ENCODE data around the gene NQO2.
A peak's percentile ranks its signal among the peaks of the same experiment; 100 is the strongest.

The NQO2 gene

DNA sequence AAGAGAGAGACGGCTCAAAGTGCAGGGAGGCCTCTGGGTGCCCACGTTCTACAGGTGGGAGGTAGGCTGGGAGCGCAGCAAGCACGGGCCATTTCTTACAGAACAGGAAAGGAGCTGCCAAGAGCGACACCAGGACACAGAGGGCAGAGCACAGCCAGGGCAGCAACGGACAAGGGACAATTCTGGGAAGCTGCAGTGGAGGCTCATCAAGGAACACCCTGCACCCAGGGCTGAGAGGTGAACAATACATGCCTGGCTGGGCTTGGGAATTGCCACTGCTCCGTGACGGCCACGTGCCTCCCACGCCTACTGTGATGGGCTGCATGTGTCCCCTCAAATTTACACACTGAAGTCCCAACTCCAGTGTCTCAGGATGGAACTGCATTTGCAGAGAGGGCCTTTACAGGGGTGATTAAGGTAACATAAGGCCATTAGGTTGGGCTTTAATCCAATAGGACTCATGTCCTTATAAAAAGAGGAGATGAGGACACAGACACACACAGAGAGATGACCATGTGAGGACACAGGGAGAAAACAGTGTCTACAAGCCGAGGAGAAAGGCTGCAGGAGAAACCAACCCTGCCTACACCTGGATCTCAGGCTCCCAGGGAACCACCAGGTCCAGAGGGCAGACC lies 41.9 kb upstream of the NQO2 start:
- in situ Hi-C loops (cut with HindIII; ENCODE audit: low sequenced_read_pairs), result no loop called here
- no peak overlapping the region for H3K4me3 ChIP-seq (ENCODE audit: low read depth, low read length)
- no peak for DNase-seq (ENCODE audit: low read depth, low spot score)
- TF ChIP-seq, protein P1, sequence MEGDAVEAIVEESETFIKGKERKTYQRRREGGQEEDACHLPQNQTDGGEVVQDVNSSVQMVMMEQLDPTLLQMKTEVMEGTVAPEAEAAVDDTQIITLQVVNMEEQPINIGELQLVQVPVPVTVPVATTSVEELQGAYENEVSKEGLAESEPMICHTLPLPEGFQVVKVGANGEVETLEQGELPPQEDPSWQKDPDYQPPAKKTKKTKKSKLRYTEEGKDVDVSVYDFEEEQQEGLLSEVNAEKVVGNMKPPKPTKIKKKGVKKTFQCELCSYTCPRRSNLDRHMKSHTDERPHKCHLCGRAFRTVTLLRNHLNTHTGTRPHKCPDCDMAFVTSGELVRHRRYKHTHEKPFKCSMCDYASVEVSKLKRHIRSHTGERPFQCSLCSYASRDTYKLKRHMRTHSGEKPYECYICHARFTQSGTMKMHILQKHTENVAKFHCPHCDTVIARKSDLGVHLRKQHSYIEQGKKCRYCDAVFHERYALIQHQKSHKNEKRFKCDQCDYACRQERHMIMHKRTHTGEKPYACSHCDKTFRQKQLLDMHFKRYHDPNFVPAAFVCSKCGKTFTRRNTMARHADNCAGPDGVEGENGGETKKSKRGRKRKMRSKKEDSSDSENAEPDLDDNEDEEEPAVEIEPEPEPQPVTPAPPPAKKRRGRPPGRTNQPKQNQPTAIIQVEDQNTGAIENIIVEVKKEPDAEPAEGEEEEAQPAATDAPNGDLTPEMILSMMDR (IDR thresholded peaks at IDR 0.05; ENCODE audit: low read depth, low read length), result no peak

DNA sequence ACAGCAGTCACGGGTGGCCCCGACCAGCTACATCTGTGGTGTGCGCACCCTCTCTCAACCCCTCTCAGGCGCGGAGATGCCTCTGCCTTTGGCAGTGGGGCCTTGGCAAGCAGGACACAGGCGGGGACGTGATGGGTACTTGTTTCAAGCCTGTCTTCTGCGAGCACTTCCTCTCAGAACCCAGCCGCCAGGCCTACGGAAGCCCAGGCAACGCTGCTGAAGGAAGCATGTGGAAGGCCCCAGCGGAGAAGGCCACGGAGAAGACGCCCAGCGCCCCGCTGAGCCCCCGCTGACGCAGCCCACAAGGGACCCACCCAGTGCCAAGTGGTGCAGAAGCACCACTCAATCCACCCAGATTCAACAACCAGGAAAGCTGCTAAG lies 41.4 kb upstream of the NQO2 start:
- TF ChIP-seq, protein P1 (IDR thresholded peaks at IDR 0.05; ENCODE audit: low read depth, low read length), result no peak
- DNase-seq (ENCODE audit: low read depth, low spot score), result no peak
- in situ Hi-C loops (cut with HindIII; ENCODE audit: low sequenced_read_pairs), result no loop called here
- no peak overlapping the region for H3K4me3 ChIP-seq (ENCODE audit: low read depth, low read length)

DNA sequence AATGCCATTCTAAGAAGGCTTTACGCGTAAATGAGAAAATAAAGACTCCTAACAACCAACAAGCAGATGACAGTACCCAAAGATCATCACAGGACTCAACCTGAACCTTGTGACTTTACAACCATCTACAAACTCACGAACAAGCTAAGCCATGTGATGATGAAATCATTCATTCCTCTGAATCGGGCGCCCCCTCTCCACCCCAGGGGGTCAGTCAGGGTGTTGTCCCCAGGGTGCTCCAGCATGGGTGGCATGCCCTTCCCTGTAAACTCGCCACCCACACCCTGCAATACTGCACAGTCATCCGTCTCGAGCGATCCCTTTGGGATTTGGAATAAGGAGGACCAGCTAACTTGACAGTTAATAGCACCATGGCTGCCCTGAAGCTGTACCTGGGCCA lies 40.9 kb upstream of the NQO2 start:
- TF ChIP-seq, protein P1 (IDR thresholded peaks at IDR 0.05; ENCODE audit: low read depth, low read length), result no peak
- DNase-seq (ENCODE audit: low read depth, low spot score), result no peak
- in situ Hi-C loops (cut with HindIII; ENCODE audit: low sequenced_read_pairs), result no loop called here
- no peak overlapping the region for H3K4me3 ChIP-seq (ENCODE audit: low read depth, low read length)

DNA sequence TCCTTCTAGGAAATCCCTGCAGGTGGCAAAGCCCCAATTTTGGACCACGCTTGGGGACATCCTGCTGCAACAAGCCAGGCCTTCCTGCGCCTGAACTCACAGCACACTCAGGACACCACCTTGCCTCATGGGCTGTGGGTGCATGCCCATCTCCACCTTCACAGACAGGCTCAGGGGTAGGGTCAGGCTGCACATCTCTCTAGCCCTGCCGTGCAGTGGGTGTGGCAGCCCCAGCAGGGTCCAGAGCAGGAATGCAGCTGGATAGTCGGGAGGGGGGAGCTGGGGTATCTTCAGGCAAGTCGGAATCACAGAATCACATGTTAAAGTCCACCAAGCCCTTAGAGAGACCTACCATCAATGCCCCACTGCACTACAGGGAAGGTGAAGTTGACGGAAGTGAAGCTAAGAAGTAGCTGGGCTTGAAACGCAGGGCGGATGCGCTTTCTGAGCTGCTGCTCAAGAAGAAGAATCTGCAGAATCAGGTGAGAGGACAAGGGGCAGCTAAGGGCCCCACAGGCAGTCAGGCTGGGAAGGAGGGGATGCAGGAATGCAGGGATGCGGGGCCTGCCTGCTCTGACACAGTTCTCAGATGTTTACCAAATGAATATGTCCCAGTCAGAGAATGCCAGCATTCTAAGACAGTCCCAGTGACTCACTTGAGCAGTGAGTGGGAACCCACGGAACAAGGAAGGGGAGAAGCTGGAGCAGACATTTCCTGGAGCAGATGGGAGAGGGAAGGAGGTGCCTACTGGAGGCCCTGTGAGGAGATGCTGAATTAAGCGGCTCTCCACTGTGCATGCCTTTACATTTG lies 39.6 kb upstream of the NQO2 start:
- H3K4me3 ChIP-seq (ENCODE audit: low read depth, low read length), result no peak overlapping the region
- TF ChIP-seq, protein P1 (IDR thresholded peaks at IDR 0.05; ENCODE audit: low read depth, low read length), result no peak
- in situ Hi-C loops (cut with HindIII; ENCODE audit: low sequenced_read_pairs), result no loop called here
- peak; percentile 61 for DNase-seq (ENCODE audit: low read depth, low spot score)

DNA sequence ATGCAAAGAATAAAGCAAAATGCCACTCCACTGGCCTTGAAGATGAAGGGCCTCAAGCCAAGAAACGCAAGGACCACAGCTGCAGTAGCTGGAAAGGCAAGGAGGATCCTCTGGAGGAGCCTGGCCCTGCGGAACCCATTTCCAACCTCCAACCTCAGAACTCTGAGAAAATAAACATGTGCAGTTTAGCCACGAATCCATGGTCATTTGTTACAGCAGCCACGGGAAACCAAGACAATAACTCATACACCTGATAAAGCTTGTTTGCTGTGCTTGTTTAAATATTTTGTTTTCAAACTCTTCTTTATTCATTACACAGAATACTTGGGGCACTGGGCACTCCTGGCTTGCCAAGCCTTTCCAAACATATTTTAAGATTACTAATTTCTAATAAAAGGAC lies 38.8 kb upstream of the NQO2 start:
- no peak overlapping the region for H3K4me3 ChIP-seq (ENCODE audit: low read depth, low read length)
- in situ Hi-C loops (cut with HindIII; ENCODE audit: low sequenced_read_pairs), result no loop called here
- no peak for DNase-seq (ENCODE audit: low read depth, low spot score)
- TF ChIP-seq, protein P1 (IDR thresholded peaks at IDR 0.05; ENCODE audit: low read depth, low read length), result no peak

DNA sequence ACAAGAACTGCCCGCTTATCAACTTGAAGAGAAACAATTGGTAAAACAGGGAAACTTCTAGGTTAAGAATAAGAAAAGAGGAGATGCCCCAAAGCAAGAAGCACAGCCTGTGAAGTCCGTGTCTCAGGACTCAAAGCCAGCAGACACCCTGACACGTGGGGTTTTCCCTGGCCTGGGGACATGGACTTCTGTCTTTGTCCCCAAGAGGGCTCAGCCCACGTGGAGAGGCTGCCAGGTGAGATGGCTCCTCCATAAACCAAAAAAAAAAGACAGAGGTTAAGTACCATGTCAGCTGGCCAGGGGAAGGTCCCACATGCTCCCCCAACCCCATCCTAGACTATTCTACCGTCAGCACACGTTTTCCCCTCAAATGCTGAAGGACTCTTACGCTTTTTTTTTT lies 38.2 kb upstream of the NQO2 start:
- TF ChIP-seq, protein P1 (IDR thresholded peaks at IDR 0.05; ENCODE audit: low read depth, low read length), result no peak
- in situ Hi-C loops (cut with HindIII; ENCODE audit: low sequenced_read_pairs), result no loop called here
- no peak for DNase-seq (ENCODE audit: low read depth, low spot score)
- H3K4me3 ChIP-seq (ENCODE audit: low read depth, low read length), result no peak overlapping the region

Measured in astrocyte of the spinal cord (primary cell).